AG09319 (cell line): ENCODE results near the gene ORC2.

Experiments used
- DNase-seq: peaks from one replicate; pipeline ENCODE4 v3.0.0-alpha.2; 2010; ENCODE audit warnings: low read depth; ENCODE audit errors: extremely low read depth
- TF ChIP-seq, protein P1 (sequence below): IDR thresholded peaks from 2 replicates; pipeline ENCODE4 v1.5.1; 2011; ENCODE audit warnings: low read depth, mild to moderate bottlenecking, inconsistent platforms, low read length, moderate library complexity

ORC2 gene

GRCh38 chr2:200963124-200963917, at the start of gene ORC2:
Gene ORC2 (minus strand): TSS chr2:200963660. CDS start chr2:200958123, 5,537 bp downstream.
- TF ChIP-seq, protein P1, sequence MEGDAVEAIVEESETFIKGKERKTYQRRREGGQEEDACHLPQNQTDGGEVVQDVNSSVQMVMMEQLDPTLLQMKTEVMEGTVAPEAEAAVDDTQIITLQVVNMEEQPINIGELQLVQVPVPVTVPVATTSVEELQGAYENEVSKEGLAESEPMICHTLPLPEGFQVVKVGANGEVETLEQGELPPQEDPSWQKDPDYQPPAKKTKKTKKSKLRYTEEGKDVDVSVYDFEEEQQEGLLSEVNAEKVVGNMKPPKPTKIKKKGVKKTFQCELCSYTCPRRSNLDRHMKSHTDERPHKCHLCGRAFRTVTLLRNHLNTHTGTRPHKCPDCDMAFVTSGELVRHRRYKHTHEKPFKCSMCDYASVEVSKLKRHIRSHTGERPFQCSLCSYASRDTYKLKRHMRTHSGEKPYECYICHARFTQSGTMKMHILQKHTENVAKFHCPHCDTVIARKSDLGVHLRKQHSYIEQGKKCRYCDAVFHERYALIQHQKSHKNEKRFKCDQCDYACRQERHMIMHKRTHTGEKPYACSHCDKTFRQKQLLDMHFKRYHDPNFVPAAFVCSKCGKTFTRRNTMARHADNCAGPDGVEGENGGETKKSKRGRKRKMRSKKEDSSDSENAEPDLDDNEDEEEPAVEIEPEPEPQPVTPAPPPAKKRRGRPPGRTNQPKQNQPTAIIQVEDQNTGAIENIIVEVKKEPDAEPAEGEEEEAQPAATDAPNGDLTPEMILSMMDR: peak; percentile 33
- DNase-seq: peak; percentile 81

DNA sequence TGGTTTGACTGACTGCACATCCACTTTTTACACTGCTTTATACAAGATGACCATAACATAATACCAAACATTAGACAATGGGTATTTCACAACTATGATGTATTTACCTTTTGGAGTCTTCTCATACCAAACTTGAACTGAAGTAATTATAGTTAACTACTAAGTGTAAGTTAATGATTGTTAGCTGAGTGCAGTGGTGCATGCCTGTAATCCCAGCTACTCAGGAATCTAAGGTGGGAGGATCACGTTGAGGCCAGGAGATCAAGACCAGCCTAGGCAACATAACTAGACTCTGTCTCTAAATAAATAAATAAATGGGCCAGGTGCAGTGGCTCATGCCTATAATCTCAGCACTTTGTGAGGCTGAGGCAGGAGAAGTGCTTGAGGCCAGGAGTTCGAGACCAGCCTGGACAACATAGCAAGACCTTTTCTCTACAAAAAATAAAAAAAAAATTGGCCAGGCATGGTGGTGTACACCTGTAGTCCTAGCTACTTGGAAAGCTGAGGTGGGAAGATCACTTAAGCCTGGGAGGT, 44.9 kb upstream of the ORC2 start:
- TF ChIP-seq, protein P1: no peak
- DNase-seq: no peak

- DNase-seq: no peak
- TF ChIP-seq, protein P1: no peak
Measured at GRCh38 chr2:201007584-201007998, 44.1 kb upstream of the ORC2 start.

DNA sequence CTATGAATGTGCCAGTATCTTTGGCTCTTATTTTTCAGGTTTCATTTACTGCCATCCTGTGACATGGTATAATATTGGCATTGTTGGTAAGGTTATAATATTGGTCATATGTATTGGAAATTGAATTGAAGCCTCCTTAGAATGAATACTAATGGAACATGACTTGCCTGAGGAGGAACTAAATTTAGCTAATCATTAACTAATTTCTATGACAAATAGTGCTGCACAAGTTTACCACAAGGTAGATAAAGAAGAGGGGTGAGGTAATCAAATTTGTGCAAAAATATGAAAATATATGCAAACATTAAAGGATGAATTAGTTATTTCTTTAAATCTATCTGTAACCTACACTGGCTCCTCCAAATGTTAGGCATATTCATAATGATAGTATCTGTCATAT, 43.2 kb upstream of the ORC2 start:
- TF ChIP-seq, protein P1: no peak
- no peak for DNase-seq

DNA sequence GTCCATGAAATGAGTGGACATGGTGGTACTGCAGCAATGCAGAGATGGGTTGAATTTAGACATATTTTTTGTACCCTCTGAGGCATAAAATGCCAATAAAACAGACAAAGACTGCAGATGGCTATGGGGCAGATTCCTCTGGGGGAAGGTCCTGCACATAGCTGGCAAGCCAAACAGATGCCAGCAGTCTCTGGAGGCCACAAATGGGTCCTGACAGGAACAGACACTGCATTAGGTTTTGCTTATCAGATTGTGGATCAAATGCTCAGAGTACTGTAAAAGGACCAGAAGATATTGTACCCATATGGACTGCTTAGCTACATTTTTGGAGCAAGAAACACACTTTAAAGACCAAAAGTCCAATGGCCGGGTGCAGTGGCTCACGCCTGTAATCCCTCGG, 40.9 kb upstream of the ORC2 start:
- TF ChIP-seq, protein P1: no peak
- no peak for DNase-seq

- DNase-seq: no peak
- TF ChIP-seq, protein P1: no peak
Measured at GRCh38 chr2:200993097-200993496, 29.6 kb upstream of the ORC2 start.

DNA sequence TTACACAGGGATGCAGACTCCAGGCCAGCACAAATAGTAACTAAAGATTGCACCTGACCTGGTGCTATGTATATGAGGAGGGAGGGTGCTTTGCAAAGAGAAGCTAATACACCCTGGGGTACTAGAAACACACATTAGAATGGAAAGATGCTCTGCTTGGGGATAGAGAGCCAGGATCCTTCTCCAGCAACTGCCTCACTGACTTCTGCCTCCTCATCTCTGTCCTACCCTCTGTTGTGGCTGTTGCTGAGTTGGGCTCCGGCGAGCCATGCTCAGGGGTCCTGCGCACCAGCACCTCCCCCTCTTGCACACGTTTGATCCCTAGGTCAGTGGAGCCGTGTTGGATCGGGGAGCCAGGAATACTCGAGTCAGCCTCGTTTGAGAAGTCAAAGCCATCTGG, 23.7 kb upstream of the ORC2 start:
- TF ChIP-seq, protein P1: no peak
- DNase-seq: no peak
